HEK293T (cell line): ENCODE data around the gene SCN7A.

Experiments used
- CTCF ChIA-PET: fragments of 350-600 bp; formaldehyde crosslinking; extraction: SDS; loops from one replicate; lab custom pipeline; 2021; ENCODE audit warnings: antibody characterized with exemption, inconsistent platforms; lab: Yijun Ruan, JAX
- POLR2A ChIA-PET: fragments of 350-600 bp; formaldehyde crosslinking; extraction: SDS; loops from one replicate; lab custom pipeline; 2020; ENCODE audit warnings: antibody characterized with exemption, inconsistent platforms; lab: Yijun Ruan, JAX
- DNase-seq: peaks from one replicate; pipeline ENCODE4 v3.0.0; 2012; ENCODE audit warnings: mixed read lengths; ENCODE audit errors: extremely low spot score
- ARNT ChIP-seq: fragments of 450-650 bp; IDR thresholded peaks from 2 replicates; pipeline ENCODE4 v1.6.1; 2017; ENCODE audit warnings: mild to moderate bottlenecking
- BHLHE40 ChIP-seq: fragments of 450-650 bp; IDR thresholded peaks from 2 replicates; pipeline ENCODE4 v1.6.1; 2016; ENCODE audit warnings: mild to moderate bottlenecking, moderate library complexity, borderline replicate concordance
- CTBP1 ChIP-seq: fragments of 450-650 bp; IDR thresholded peaks from 2 replicates; pipeline ENCODE4 v1.6.1; 2016; ENCODE audit warnings: borderline replicate concordance
- ELF4 ChIP-seq: fragments of 450-650 bp; IDR thresholded peaks from 2 replicates; pipeline ENCODE4 v1.6.1; 2017; ENCODE audit warnings: antibody characterized with exemption
- FOXA1 ChIP-seq: fragments of 450-650 bp; IDR thresholded peaks from 2 replicates; pipeline ENCODE4 v1.6.1; 2016; ENCODE audit warnings: mild to moderate bottlenecking
- FOXK2 ChIP-seq: fragments of 450-650 bp; IDR thresholded peaks from 2 replicates; pipeline ENCODE4 v1.6.1; 2016; ENCODE audit warnings: mild to moderate bottlenecking
- FOXM1 ChIP-seq: fragments of 450-650 bp; IDR thresholded peaks from 2 replicates; pipeline ENCODE4 v1.6.1; 2017; ENCODE audit warnings: mild to moderate bottlenecking, borderline replicate concordance
- HDGF ChIP-seq: fragments of 450-650 bp; IDR thresholded peaks from 2 replicates; pipeline ENCODE4 v1.6.1; 2017; ENCODE audit warnings: antibody characterized with exemption, borderline replicate concordance
- L3MBTL2 ChIP-seq: fragments of 450-650 bp; conservative IDR thresholded peaks from 2 replicates; pipeline ENCODE4 v1.6.1; 2016; ENCODE audit warnings: mild to moderate bottlenecking
- LEF1 ChIP-seq: fragments of 450-650 bp; IDR thresholded peaks from 2 replicates; pipeline ENCODE4 v1.6.1; 2017; ENCODE audit warnings: mild to moderate bottlenecking, borderline replicate concordance
- NFRKB ChIP-seq: fragments of 450-650 bp; IDR thresholded peaks from 2 replicates; pipeline ENCODE4 v1.6.1; 2016; ENCODE audit warnings: mild to moderate bottlenecking, moderate library complexity
- PKNOX1 ChIP-seq: fragments of 450-650 bp; IDR thresholded peaks from 2 replicates; pipeline ENCODE4 v1.6.1; 2016
- SP1 ChIP-seq: fragments of 450-650 bp; IDR thresholded peaks from 2 replicates; pipeline ENCODE4 v1.6.1; 2017
- SUZ12 ChIP-seq: fragments of 450-650 bp; IDR thresholded peaks from 2 replicates; pipeline ENCODE4 v1.6.1; 2016; ENCODE audit warnings: mild to moderate bottlenecking
- TARDBP ChIP-seq: fragments of 450-650 bp; IDR thresholded peaks from 2 replicates; pipeline ENCODE4 v1.6.1; 2016
- ZNF384 ChIP-seq: fragments of 450-650 bp; IDR thresholded peaks from 2 replicates; pipeline ENCODE4 v1.6.1; 2016

The SCN7A gene

GRCh38 chr2:166432331-166432730, 61.7 kb downstream of the SCN7A start:
- TF ChIP-seq FOXK2 (no peak), L3MBTL2 (no peak), SUZ12 (no peak), CTBP1 (no peak), ELF4 (no peak), NFRKB (no peak), ARNT (no peak), PKNOX1 (no peak), SP1 (no peak), HDGF (no peak), ZNF384 (no peak), FOXA1 (no peak), FOXM1 (no peak), TARDBP (no peak), LEF1 (no peak), BHLHE40 (no peak)
- ChIA-PET CTCF (no interaction called here), POLR2A (no interaction called here)
- DNase-seq: no peak

- ChIA-PET CTCF (no interaction called here), POLR2A (no interaction called here)
- DNase-seq: no peak
- TF ChIP-seq TARDBP (no peak), L3MBTL2 (no peak), ELF4 (no peak), CTBP1 (no peak), FOXA1 (no peak), HDGF (no peak), NFRKB (no peak), LEF1 (no peak), PKNOX1 (no peak), FOXM1 (no peak), ZNF384 (no peak), FOXK2 (no peak), ARNT (no peak), BHLHE40 (no peak), SP1 (no peak)
Observed at GRCh38 chr2:166424841-166425240, 69.2 kb downstream of the SCN7A start.

GRCh38 chr2:166419616-166419934, 74.5 kb downstream of the SCN7A start:
- no peak for TF ChIP-seq SP1
- no peak for TF ChIP-seq TARDBP
- TF ChIP-seq NFRKB: no peak
- TF ChIP-seq L3MBTL2: no peak
- no peak for TF ChIP-seq FOXM1
- TF ChIP-seq ELF4: no peak
- no peak for TF ChIP-seq LEF1
- no peak for TF ChIP-seq BHLHE40
- TF ChIP-seq CTBP1: no peak
- DNase-seq: no peak
- ChIA-PET POLR2A (no interaction called here), CTCF (interaction anchor here (0.7 to 1.1 kb wide), 4 partner anchors 34 to 1072 kb away, joined by 3 to 4 read pairs (median 3); no protein-coding TSS in a partner anchor)

GRCh38 chr2:166418853-166419615, 75.0 kb downstream of the SCN7A start:
- no peak for DNase-seq
- TF ChIP-seq SUZ12 (no peak), HDGF (no peak), BHLHE40 (no peak)
- ChIA-PET POLR2A (no interaction called here), CTCF (interaction anchor here (0.7 to 1.1 kb wide), 4 partner anchors 33 to 1073 kb away, joined by 3 to 4 read pairs (median 3); no protein-coding TSS in a partner anchor)

GRCh38 chr2:166417669-166418068, 76.4 kb downstream of the SCN7A start:
- peak; percentile 19 for DNase-seq
- ChIA-PET POLR2A (no interaction called here), CTCF (no interaction called here)
- no peak for TF ChIP-seq TARDBP
- no peak for TF ChIP-seq HDGF
- TF ChIP-seq L3MBTL2: no peak
- no peak for TF ChIP-seq SUZ12
- no peak for TF ChIP-seq NFRKB
- no peak for TF ChIP-seq ARNT
- TF ChIP-seq FOXM1: no peak
- no peak for TF ChIP-seq ELF4
- no peak for TF ChIP-seq FOXK2
- TF ChIP-seq CTBP1: no peak
- no peak for TF ChIP-seq PKNOX1
- TF ChIP-seq LEF1: no peak
- TF ChIP-seq FOXA1: no peak
- no peak for TF ChIP-seq BHLHE40
- TF ChIP-seq SP1: no peak

GRCh38 chr2:166413255-166413654, 80.8 kb downstream of the SCN7A start:
- no peak for DNase-seq

More at GRCh38 chr2:166413255-166413654, 80.8 kb downstream of the SCN7A start:
- TF ChIP-seq ELF4: no peak
- ChIA-PET CTCF (no interaction called here), POLR2A (no interaction called here)
